H1 (cell line): ENCODE measurements around the gene CROCC2. TPM values are rescaled to one million over a fixed set of nuclear protein-coding genes. Genes with fewer than 3 reads are reported as not detected.

Experiments used
- CTCF ChIA-PET: fragments of 300-600 bp; sonication (Branson Sonifier 250); formaldehyde crosslinking; loops from one replicate; lab custom pipeline; 2021; ENCODE audit not compliant: partially characterized antibody; lab: Charles Lee
- POLR2A ChIA-PET: fragments of 300-600 bp; sonication (Branson Sonifier 250); formaldehyde crosslinking; loops from one replicate; lab custom pipeline; 2021; ENCODE audit warnings: inconsistent platforms; ENCODE audit not compliant: partially characterized antibody; lab: Charles Lee
- DNase-seq, 2 experiments: peaks; one replicate each; pipeline versions ENCODE4 v3.0.0 to v3.0.0-alpha.2; 2010 to 2022; ENCODE audit warnings: low spot score in 2 of 2, low read depth in 1 of 2, mixed read lengths in 1 of 2
- FAIRE-seq: peaks from 2 replicates; lab custom pipeline; 2011; peaks lifted over from hg19 to GRCh38; lab: Jason Lieb, UNC
- H2AFZ ChIP-seq: 2 replicates; pipeline ENCODE4 v1.8.1; 2012; ENCODE audit warnings: low read length, inconsistent platforms
- H2AK5ac ChIP-seq: 2 replicates; pipeline ENCODE4 v1.6.1; 2013; ENCODE audit warnings: low read depth, low read length
- H2BK120ac ChIP-seq: replicated peaks from 2 replicates; pipeline ENCODE3; 2013; ENCODE audit warnings: low read depth, low read length, inconsistent platforms
- H2BK12ac ChIP-seq: 2 replicates; pipeline ENCODE4 v1.6.1; 2013; ENCODE audit warnings: low read depth, low read length
- H2BK15ac ChIP-seq: 2 replicates; pipeline ENCODE4 v1.6.1; 2013; ENCODE audit warnings: low read length
- H2BK20ac ChIP-seq: 2 replicates; pipeline ENCODE4 v1.6.1; 2013; ENCODE audit warnings: low read length
- H2BK5ac ChIP-seq: 2 replicates; pipeline ENCODE4 v1.6.1; 2013; ENCODE audit warnings: low read depth, low read length
- H3K14ac ChIP-seq: 2 replicates; pipeline ENCODE4 v1.6.1; 2013; ENCODE audit warnings: inconsistent platforms; ENCODE audit not compliant: insufficient read length
- H3K18ac ChIP-seq: 2 replicates; pipeline ENCODE4 v1.6.1; 2013; ENCODE audit warnings: low read length; ENCODE audit errors: extremely low read depth
- H3K23ac ChIP-seq: 2 replicates; pipeline ENCODE4 v1.6.1; 2013; ENCODE audit warnings: inconsistent platforms; ENCODE audit not compliant: insufficient read length
- H3K23me2 ChIP-seq: 2 replicates; pipeline ENCODE4 v1.6.1; 2013; ENCODE audit warnings: low read depth, low read length
- H3K27ac ChIP-seq: 2 replicates; pipeline ENCODE4 v1.6.1; 2011; ENCODE audit warnings: low read depth, low read length, inconsistent platforms
- H3K27me3 ChIP-seq, 4 experiments: replicated peaks in 1 of 4; 1 replicate in 1 of 4; 2 replicates in 3 of 4; pipeline versions ENCODE4 v1.6.1 to v1.8.1; 2011 to 2013; ENCODE audit warnings: low read length in 3 of 4, mild to moderate bottlenecking in 3 of 4, inconsistent platforms in 2 of 4, mixed read lengths in 2 of 4, moderate library complexity in 1 of 4; ENCODE audit not compliant: control insufficient read depth in 3 of 4, insufficient read depth in 3 of 4; ENCODE audit errors: extremely low read depth in 1 of 4
- H3K36me3 ChIP-seq, 4 experiments: 2 replicates each; pipeline versions ENCODE4 v1.6.1 to v1.8.1; 2011 to 2013; ENCODE audit warnings: mild to moderate bottlenecking in 4 of 4, low read length in 3 of 4, moderate library complexity in 2 of 4, control low read depth in 1 of 4, inconsistent platforms in 1 of 4; ENCODE audit not compliant: insufficient read depth in 4 of 4, control insufficient read depth in 2 of 4
- H3K4ac ChIP-seq: replicated peaks from 2 replicates; pipeline ENCODE3; 2013; ENCODE audit warnings: low read length, low read depth, mixed read lengths, inconsistent platforms; ENCODE audit not compliant: insufficient read length
- H3K4me1 ChIP-seq, 4 experiments: replicated peaks in 1 of 4; 1 replicate in 1 of 4; 2 replicates in 3 of 4; pipeline versions ENCODE4 v1.6.1 to v1.8.1; 2011 to 2013; ENCODE audit warnings: low read length in 3 of 4, inconsistent platforms in 2 of 4, mixed read lengths in 1 of 4; ENCODE audit not compliant: insufficient read depth in 4 of 4, control insufficient read depth in 3 of 4
- H3K4me2 ChIP-seq, 2 experiments: 2 replicates each; pipeline versions ENCODE4 v1.6.1 to v1.8.1; 2011 to 2013; ENCODE audit warnings: low read depth in 2 of 2, low read length in 2 of 2, control low read depth in 1 of 2, inconsistent platforms in 1 of 2, mild to moderate bottlenecking in 1 of 2; ENCODE audit not compliant: insufficient read depth in 1 of 2
- H3K4me3 ChIP-seq, 4 experiments: fragments of 200-600, 300-600 bp in 1 of 4; sonication (generic), shearing (Covaris generic), sonication (Bioruptor Twin) in 1 of 4; 2 replicates each; pipeline versions ENCODE4 v1.5.1 to v1.8.1; 2011 to 2016; ENCODE audit warnings: low read length in 4 of 4, low read depth in 3 of 4, control low read depth in 2 of 4, inconsistent platforms in 2 of 4, mild to moderate bottlenecking in 2 of 4, mixed read lengths in 1 of 4, moderate library complexity in 1 of 4; ENCODE audit not compliant: insufficient read depth in 2 of 4; ENCODE audit errors: extremely low read depth in 1 of 4
- H3K56ac ChIP-seq: replicated peaks from 2 replicates; pipeline ENCODE3; 2013; ENCODE audit warnings: low read depth, mild to moderate bottlenecking, mixed read lengths, low read length, inconsistent platforms; ENCODE audit not compliant: insufficient read length
- H3K79me1 ChIP-seq: 2 replicates; pipeline ENCODE4 v1.6.1; 2013; ENCODE audit warnings: low read depth, low read length, control low read depth
- H3K79me2 ChIP-seq, 2 experiments: 2 replicates each; pipeline versions ENCODE4 v1.6.1 to v1.8.1; 2012 to 2013; ENCODE audit warnings: low read length in 2 of 2, mild to moderate bottlenecking in 2 of 2, inconsistent platforms in 1 of 2; ENCODE audit not compliant: insufficient read depth in 2 of 2, control insufficient read depth in 1 of 2
- H3K9ac ChIP-seq, 4 experiments: replicated peaks in 1 of 4; 1 replicate in 1 of 4; 2 replicates in 3 of 4; pipeline versions ENCODE4 v1.6.1 to v1.8.1; 2011 to 2013; ENCODE audit warnings: low read depth in 3 of 4, low read length in 3 of 4, control low read depth in 2 of 4, mild to moderate bottlenecking in 2 of 4, moderate library complexity in 2 of 4, inconsistent platforms in 1 of 4; ENCODE audit errors: extremely low read depth in 1 of 4
- H3K9me3 ChIP-seq, 2 experiments: 2 replicates each; pipeline versions ENCODE4 v1.6.1 to v1.8.1; 2012 to 2013; ENCODE audit warnings: mild to moderate bottlenecking in 2 of 2, moderate library complexity in 2 of 2, control low read depth in 1 of 2, inconsistent platforms in 1 of 2, low read depth in 1 of 2, low read length in 1 of 2, mixed read lengths in 1 of 2; ENCODE audit not compliant: insufficient read depth in 2 of 2
- H4K20me1 ChIP-seq, 2 experiments: replicated peaks in 1 of 2; 2 replicates each; pipeline versions ENCODE3 to v1.8.1; 2011 to 2013; ENCODE audit warnings: inconsistent platforms in 2 of 2, low read length in 2 of 2, mild to moderate bottlenecking in 1 of 2; ENCODE audit not compliant: insufficient read depth in 2 of 2, control insufficient read depth in 1 of 2
- H4K5ac ChIP-seq: 2 replicates; pipeline ENCODE4 v1.6.1; 2013; ENCODE audit warnings: low read length, low read depth, mixed read lengths, inconsistent platforms; ENCODE audit not compliant: insufficient read length
- H4K8ac ChIP-seq: 2 replicates; pipeline ENCODE4 v1.8.0; 2013; ENCODE audit warnings: mild to moderate bottlenecking, moderate library complexity, low read length, inconsistent platforms; ENCODE audit not compliant: insufficient read depth; ENCODE audit errors: extremely low read depth
- H4K91ac ChIP-seq: replicated peaks from 2 replicates; pipeline ENCODE3; 2013; ENCODE audit warnings: low read length, mixed read lengths, inconsistent platforms; ENCODE audit not compliant: insufficient read length
- ATF3 ChIP-seq: IDR thresholded peaks from 2 replicates; pipeline ENCODE4 v1.6.1; 2011; ENCODE audit warnings: low read depth, mild to moderate bottlenecking, low read length; ENCODE audit not compliant: insufficient read depth
- CREB1 ChIP-seq: IDR thresholded peaks from 2 replicates; pipeline ENCODE4 v1.6.1; 2012; ENCODE audit warnings: inconsistent platforms
- FOSL1 ChIP-seq: IDR thresholded peaks from 2 replicates; pipeline ENCODE4 v1.6.1; 2011; ENCODE audit warnings: mild to moderate bottlenecking, low read depth, low read length, moderate library complexity; ENCODE audit not compliant: insufficient read depth
- MAFK ChIP-seq: IDR thresholded peaks from 2 replicates; pipeline ENCODE4 v1.6.1; 2012; ENCODE audit warnings: low read depth, mild to moderate bottlenecking, improper control_type of control experiment, low read length
- POLR2A ChIP-seq, 2 experiments: IDR thresholded peaks; 1 replicate in 1 of 2; 2 replicates in 1 of 2; pipeline ENCODE4 v1.6.1; 2011; ENCODE audit warnings: low read depth in 2 of 2, low read length in 2 of 2, mild to moderate bottlenecking in 2 of 2; ENCODE audit errors: control extremely low read depth in 1 of 2
- RFX5 ChIP-seq: IDR thresholded peaks from 2 replicates; pipeline ENCODE4 v1.6.1; 2011; ENCODE audit warnings: low read depth, low read length, improper control_type of control experiment, borderline replicate concordance
- SIX5 ChIP-seq: IDR thresholded peaks from 2 replicates; pipeline ENCODE4 v1.6.1; 2011; ENCODE audit warnings: mild to moderate bottlenecking, low read depth, low read length
- SP1 ChIP-seq: IDR thresholded peaks from 2 replicates; pipeline ENCODE4 v1.6.1; 2011; ENCODE audit warnings: low read depth, low read length
- TEAD4 ChIP-seq: IDR thresholded peaks from 2 replicates; pipeline ENCODE4 v1.6.1; 2012; ENCODE audit warnings: low read depth, low read length, inconsistent platforms, mixed read lengths
- WGBS, 2 experiments: shearing (Covaris generic) in 1 of 2; methylation state at CpG; one replicate each; pipeline versions ENCODE4 v1.1.6 to v1.1.7; 2013 to 2015; ENCODE audit warnings: low lambda C conversion rate in 2 of 2, mixed read lengths in 2 of 2, inconsistent platforms in 1 of 2, low coverage in 1 of 2, missing lambda C conversion rate in 1 of 2; ENCODE audit not compliant: insufficient replicate concordance in 2 of 2, insufficient coverage in 1 of 2, insufficient read length in 1 of 2; ENCODE audit errors: extremely low coverage in 1 of 2, missing lambda C conversion rate in 1 of 2; 5-methylcytosine and 5-hydroxymethylcytosine counted together
- polyA plus RNA-seq, 7 experiments: library from polyadenylated mRNA; depleted of rRNA in 3 of 7; stranded (reverse) in 5 of 7; unstranded in 2 of 7; fragments of >200 nt in 5 of 7; fragments of 200-250 nt in 2 of 7; gene quantifications; 1 replicate in 5 of 7; 2 replicates in 1 of 7; 4 replicates in 1 of 7; pipeline versions ENCODE4 v1.2.1 to v1.2.3, GENCODE V29; 2011 to 2013; ENCODE audit warnings: missing spikeins in 2 of 7, mixed read lengths in 2 of 7
- total RNA-seq: library from RNA; stranded (reverse); fragmentation: NEBNext Ultra II Directional; extraction: Animal tissue kit (Norgen Biotek cat#: 25700); gene quantifications from 2 replicates; pipeline ENCODE4 v1.2.1, GENCODE V29; 2021

CROCC2 gene
- total and polyA plus RNA-seq, 2 of the 8 experiments (the other 6 are each of a cell fraction or from before 2014, with no cell fraction given), result not detected

GRCh38 chr2:240893363-240893844 lies 12.7 kb upstream of the CROCC2 start:
- 81% methylated on average over 17 of the region's 17 CpGs; no CpG with 5 or more reads in 1 of the 2 experiments for WGBS, 2 experiments

More at GRCh38 chr2:240893363-240893844, 12.7 kb upstream of the CROCC2 start:
- Histone ChIP-seq H4K20me1 (no peaks in the 10 kb centered on the region), H2BK20ac (no peak overlapping the region), H2AFZ (no peak overlapping the region), H3K18ac (no peak overlapping the region), H3K23me2 (no peaks in the 10 kb centered on the region), H3K79me1 (no peaks in the 10 kb centered on the region), H2BK5ac (no peak overlapping the region), H3K79me2 (no peaks in the 10 kb centered on the region), H3K14ac (no peak overlapping the region), H3K9ac (no peak overlapping the region), H3K27me3 (no peaks in the 10 kb centered on the region), H3K9me3 (no peaks in the 10 kb centered on the region), H3K4me3 (no peak overlapping the region), H2AK5ac (no peak overlapping the region), H3K4me2 (no peak overlapping the region), H3K27ac (no peak overlapping the region), H2BK12ac (no peak overlapping the region), H3K4ac (no peak overlapping the region), H4K91ac (no peak overlapping the region), H2BK15ac (no peak overlapping the region), H4K5ac (no peak overlapping the region), H3K36me3 (no peaks in the 10 kb centered on the region), H3K56ac (no peak overlapping the region), H4K8ac (peak overlapping the region; percentile 51; the same call in 1 of the 2 replicates), H2BK120ac (no peak overlapping the region), H3K4me1 (0 out of 7 replicates have a peak, but pooled peaks cover 0 to 2% (median 0%) of the 10 kb centered on the region in 4 experiments), H3K23ac (no peak overlapping the region)
- TF ChIP-seq MAFK (no peak), FOSL1 (no peak), SIX5 (no peak), TEAD4 (no peak), POLR2A (IDR thresholded peaks at IDR 0.05; ENCODE audit: control extremely low read depth in 1 of 2, low read depth in 2 of 2, low read length in 2 of 2) (no peak), RFX5 (no peak), ATF3 (no peak), CREB1 (no peak), SP1 (no peak)
- no peak for FAIRE-seq
- no peak for DNase-seq
- CTCF ChIA-PET, result interaction anchor here (1.9 to 2.1 kb wide), 2 partner anchors 36 to 90 kb away, joined by 6 read pairs; no protein-coding TSS in a partner anchor
- POLR2A ChIA-PET, result no interaction called here
